ENCODE measurements around the gene FBL.
"Not testable (repeated sequence)": the region's sequence is repeated elsewhere in the genome, so short reads cannot be mapped to it uniquely, and the experiment has no call there.

Gene FBL

DNA sequence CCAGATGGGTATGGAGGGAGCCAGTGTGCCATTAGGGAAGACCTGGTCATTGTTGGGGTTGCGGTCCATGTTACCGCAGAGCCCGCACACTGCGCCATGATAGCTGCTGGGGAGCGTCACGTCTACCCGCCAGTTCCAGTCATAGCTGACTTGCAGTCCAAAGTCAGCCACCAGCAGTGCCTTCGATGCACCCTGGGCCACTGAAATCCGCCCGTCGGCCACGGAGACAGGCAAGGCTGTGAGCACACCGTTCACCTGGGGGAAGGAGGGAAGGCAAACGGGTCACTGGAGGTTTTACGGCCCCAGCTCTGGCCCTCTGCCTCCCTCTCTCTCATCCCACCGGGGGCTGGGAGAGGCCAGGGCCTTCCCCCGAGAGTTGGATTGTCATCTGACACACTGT is 31.8 kb upstream of the FBL start:
- intact Hi-C loops (cut with DNase I): not testable (repeated sequence)
- peak in 2 of 10 donors; percentile 83 for DNase-seq

DNA sequence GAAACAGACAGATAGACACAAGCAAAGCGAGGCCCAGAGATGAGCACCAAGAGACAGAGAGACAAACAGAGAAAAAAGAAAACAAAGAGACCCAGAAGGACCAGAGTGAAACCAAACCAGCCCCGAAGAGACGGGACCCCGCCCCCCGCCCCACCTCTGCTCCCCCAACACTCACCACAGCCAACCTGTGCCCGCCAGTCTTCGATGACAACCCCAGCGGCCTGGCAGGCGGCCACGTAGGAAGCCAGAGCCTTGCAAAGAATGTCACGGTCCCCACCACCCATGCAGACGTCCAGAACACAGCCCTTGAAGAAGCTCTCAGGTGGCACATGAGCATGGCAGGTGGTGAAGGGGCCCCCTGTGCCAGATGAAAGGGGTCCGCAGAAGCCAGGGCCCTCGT is 31.3 kb upstream of the FBL start:
- DNase-seq: peak in 1 of 10 donors; percentile 79
- intact Hi-C loops (cut with DNase I): not testable (repeated sequence)

DNA sequence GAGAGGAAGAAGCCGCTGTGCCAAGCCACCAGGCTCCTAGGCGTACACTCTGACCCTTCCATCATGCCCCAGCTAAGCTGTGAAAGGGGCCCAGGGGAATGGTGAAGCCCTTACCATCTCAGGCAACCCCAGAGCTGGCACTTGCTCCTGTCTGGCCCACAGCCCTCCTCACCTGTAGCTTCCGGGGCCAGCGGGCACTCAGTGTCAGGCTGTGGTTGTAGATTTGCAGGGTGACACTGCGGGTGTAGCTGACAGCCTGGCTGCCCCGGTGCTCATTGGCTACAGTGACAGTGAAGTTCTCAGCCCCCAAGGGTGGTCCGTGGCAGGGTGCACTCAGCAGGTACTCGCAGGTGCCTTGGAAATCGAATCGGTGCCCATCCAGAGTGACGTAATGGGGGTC is 30.3 kb upstream of the FBL start:
- DNase-seq; intact Hi-C loops (cut with DNase I): not testable (repeated sequence)

DNA sequence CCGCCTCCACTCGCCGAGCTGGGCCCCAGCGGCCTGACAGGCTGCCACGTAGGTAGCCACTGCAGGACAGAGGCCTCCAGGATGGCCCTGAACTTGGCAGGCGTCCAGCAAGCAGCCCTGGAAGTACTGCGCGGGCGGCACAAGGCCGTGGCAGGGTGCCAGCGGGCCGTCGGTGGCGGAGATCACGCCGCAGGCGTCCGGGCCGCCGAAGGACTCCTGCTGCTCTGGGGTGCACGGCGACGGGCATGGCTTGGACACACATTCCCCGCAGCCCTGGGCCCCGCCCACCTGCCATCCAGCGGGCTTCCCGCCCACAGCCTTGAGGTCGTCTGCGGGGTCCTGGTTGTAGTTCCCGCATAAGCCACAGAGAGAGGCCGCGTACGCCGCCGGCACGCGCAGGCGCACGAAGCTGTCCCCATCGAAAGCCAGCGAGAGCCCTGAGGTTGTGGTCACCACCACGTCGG is 29.3 kb upstream of the FBL start:
- peak in 2 of 10 donors; percentile 73 to 85 for DNase-seq
- intact Hi-C loops (cut with DNase I): not testable (repeated sequence)

DNA sequence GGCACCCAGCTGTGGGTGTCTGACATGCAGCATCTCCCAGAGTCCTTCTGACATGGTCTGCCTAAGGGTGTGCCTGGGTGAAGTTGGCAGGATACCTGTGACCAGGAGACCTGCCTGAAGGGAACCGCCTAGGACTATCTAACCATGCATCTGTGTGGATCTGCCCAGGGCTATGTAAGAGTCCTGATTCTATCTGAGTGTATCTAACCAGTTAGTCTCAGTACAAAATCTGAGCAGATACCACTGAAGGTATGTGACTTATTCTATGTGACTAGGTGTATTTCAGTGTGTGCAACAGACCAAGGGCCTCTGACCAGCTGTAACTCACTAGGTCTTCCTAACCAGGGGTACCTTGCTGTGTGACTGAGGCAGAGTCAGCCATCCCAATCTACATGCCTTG is 28.2 kb upstream of the FBL start:
- DNase-seq: peak in 1 of 10 donors; percentile 24
- intact Hi-C loops (cut with DNase I): no loop called here

DNA sequence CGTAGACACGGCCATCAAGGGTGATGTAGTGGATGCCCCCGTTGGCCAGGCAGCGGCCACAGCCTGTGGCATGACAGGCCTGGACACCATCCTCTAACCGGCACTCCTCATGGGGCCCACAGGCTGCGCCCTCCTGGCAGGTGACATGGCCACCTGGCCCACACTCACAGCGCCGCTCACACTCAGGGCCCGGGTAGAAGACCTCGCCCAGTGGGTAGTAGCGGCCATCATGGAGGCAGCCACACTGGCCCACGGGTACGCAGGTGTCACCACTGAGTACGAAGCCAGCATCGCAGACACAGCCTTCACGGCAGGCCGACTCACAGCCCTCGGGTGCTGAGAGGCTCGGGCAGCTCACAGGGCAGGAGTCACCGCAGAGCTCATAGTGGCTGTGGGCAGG is 27.2 kb upstream of the FBL start:
- intact Hi-C loops (cut with DNase I): no loop called here
- DNase-seq: peak in 2 of 10 donors; percentile 81 to 84

DNA sequence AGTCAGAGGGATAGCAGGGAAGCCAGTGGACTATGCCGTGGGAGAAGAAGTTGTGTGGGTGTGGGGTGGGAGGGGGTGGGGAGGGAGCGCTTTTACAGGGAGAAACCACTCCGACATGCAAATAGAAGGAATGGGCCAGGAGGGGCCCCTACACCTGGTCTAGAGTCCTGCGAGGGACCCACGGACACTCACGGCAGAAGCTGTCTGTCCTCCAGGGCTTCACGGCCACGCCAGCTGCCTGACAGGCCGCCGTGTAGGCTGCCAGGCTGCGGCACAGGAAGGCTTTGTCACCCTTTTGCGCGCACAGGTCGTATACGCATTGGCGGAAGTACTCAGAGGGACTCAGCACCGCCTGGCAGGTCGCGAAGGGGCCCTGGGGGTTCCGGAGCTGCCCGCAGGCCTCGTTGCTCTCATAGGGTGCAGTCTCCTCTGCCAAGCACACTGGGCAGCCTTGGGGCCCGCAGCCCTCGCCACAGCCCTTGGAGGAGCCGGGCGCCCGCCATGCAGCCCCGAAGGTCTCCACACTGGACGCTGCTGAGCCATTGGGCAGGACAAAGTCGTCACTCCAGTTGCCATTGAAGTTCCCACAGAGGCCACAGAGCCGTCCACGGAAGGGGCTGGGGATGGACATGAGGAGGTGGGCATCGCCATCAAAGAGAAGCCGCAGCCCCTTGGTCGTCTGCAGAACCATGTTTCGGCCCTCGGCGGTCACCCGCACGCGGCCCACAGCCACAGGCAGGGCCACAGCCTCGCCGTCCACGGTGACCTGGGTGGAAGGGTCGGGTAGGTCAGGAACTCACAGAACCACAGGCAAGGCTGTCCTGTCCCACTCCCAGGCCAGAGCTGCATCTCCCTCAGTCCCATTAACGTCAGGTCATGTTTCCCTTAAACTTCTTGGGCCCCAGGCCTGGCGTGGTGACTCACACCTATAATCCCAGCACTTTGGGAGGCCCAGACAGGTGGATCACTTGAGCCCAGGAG is 26.0 kb upstream of the FBL start:
- peak in 1 of 10 donors; percentile 59 for DNase-seq
- intact Hi-C loops (cut with DNase I): no loop called here

DNA sequence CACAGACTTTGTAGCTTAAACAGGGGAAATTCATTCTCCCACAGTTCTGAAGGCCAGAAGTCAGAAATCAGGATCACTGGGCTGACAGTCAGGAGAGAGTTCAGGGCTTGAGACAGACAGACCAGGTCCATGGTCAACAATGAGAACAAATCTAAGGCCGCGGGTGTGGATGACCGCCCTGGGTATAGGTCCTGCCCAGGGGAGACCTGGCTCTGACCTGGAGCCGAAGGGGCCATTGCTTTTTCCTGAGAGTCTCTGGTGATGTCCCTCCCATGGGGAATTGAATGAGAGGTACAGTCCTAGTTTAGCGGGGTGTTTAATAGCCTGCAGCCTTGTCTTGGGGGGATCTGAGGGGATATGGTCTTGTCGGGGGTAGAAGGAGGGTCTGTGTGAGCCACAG is 25.2 kb upstream of the FBL start:
- no peak for DNase-seq
- intact Hi-C loops (cut with DNase I): no loop called here

DNA sequence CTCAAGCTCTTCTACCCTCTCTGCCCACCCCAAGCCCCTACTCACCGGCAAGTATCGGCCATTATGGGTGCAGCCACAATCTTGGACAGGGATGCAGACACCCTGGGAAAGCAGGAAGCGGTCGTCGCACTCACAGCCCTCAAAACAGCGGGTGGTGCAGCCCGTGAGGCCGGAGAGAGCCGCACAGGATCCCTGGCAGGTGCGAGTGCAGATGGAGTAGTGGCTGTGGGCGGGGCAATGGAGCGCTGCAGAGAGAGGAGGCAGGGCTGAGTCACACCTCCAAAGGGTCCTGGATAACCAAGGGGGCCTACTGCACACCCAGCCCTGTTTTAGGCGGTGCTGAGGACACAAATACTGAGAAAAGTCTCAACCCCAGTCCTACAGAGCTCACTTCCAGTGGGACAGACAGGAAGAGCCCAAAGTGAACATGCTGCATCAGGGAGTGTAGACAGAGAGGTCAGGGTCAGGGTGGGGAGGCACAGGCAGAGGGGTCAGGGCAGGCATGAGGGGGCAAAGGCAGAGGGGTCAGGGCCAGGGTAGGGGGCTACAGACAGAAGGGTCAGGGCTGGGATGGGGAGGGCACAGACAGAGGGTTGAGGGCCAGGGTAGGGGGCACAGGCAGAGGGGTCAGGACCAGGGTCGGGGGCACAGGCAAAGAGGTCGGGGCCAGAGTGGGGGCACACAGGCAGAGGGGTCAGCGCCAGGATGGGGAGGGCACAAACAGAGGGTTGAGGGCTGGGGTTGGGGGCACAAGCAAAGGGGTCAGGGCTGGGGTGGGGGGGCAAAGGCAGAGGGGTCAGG is 24.2 kb upstream of the FBL start:
- peak in 1 of 10 donors; percentile 55 for DNase-seq
- intact Hi-C loops (cut with DNase I): no loop called here

DNA sequence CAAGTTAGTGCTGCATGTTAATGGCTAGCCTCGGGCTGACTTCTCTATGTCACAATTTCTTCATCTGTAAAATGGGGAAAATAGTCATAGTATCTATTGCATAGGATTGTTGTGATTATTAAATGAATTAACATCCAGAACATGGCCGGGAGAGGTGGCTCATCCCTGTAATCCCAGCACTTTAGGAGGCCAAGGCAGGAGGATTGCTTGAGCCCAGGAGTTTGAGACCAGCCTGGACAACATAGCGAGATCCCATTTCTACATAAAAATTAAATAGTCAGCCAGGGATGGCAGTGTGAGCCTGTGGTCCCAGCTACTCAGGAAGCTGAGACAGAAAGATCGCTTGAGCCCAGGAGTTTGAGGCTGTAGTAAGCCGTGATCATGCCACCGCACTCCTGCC is 21.8 kb upstream of the FBL start:
- DNase-seq: no peak

DNA sequence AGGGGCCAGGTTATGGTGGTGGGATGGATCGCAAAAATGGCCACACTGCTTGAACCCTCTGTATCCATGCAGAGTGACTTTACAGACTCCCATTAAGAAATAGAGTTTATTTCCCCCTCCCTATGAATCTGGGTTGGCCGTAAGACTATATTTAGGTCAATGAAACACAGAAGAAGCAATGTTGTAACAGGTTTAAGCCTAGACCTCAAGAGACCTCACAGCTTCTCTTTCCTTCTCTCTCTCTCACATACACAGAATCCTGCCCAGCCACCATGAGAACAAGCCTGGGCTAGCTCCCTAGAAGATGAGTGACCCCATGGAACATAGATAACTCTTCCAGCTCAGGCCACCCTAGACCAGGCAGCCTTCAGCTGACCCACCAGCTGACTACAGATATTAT is 21.0 kb upstream of the FBL start:
- intact Hi-C loops (cut with DNase I): no loop called here
- no peak for DNase-seq

More for the DNA sequence above, 21.8 kb upstream of the FBL start:
- intact Hi-C loops (cut with DNase I): no loop called here

DNA sequence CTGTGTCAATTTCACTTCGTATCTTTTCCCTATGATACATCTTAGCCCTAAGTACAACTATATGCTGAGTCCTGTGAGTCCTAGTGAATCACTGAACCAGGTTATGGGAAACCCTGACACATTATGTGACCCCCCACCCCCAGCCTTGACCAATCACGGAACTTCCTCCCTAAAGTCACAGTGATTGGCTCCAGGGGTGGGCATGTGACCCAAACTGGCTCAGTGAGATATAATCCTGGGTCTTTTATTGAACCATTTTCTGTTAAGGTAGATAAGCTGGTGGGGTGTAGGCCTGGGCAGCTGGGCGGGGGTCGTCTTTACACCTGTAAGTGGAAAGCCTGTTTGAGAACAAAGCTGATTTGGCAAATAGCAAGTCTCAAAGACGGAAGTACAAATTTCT is 19.8 kb upstream of the FBL start:
- DNase-seq: no peak
- intact Hi-C loops (cut with DNase I): no loop called here

DNA sequence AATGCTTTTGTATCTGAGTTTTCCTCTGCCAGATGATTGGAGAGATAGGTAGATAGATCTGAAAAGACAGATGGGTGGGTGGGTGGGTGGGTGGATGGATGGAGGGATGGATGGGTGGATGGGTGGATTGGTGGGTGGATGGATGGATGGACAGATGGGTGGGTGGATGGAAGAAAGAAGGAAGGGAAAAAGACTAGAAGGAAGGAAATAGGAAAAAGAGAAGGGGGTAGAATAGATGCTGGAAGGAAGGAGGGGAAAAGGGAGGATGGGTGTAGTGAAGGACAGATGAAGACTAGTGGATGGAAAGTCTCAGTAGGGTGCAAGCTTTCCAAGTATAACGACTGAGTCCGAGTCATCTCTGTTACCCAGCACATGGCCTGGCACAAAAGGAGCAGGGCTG is 19.0 kb upstream of the FBL start:
- no peak for DNase-seq
- intact Hi-C loops (cut with DNase I): no loop called here

DNA sequence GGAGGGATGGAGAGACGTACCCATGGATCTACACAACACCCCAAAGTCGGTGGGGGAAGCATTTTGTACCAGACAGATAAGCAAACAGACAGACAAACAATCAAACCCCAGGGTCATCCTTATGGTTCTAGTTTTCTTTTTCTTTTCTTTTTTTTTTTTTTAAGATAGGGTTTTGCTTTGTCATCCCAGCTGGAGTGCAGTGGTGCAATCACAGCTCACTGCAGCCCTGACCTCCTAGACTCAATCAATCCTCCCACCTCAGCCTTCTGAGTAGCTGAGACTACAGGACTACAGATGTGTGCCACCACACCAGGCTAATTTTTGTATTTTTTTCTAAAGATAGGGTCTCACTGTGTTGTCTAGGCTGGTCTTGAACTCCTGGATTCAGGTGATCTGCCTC is 17.9 kb upstream of the FBL start:
- intact Hi-C loops (cut with DNase I): no loop called here
- DNase-seq: no peak

DNA sequence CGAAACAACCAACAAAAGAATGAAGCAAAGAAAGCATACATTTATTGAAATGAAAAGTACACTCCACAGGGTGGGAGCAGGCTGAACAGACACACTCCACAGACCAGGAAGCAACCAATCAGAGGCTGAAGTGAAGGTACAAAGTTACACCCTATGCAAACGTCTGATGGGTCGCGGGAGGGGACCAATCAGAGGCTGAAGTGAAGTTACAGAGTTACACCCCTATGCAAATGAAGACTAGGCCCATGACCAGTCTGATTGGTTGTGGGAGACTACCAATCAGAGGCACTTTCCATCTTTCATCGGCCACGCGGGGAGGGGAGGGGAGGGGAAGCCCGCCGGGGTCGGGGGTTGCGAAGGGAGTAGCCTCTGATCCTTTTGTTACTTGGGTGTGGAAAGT is 12.4 kb upstream of the FBL start:
- intact Hi-C loops (cut with DNase I): no loop called here
- peak in 2 of 10 donors; percentile 8 to 32 for DNase-seq

DNA sequence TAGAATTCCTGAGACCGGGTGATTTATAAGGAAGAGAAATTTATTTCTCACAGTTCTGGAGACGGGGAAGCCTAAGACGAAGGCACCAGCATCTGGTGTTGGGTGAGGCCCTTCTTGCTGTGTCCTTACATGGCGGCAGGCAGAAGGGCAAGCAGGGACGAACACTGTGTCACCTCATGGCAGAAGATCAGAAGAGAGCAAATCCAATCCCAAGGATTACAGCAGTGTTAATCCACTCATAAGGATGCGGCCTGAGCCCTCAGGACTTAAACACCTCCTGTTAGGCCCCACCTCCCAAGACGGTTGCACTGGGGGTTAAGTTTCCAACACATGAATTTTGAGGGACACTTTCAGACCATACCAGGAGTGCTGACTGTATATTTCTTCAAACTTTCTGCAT is 6.7 kb upstream of the FBL start:
- DNase-seq: peak in 1 of 10 donors; percentile 9
- intact Hi-C loops (cut with DNase I): no loop called here

DNA sequence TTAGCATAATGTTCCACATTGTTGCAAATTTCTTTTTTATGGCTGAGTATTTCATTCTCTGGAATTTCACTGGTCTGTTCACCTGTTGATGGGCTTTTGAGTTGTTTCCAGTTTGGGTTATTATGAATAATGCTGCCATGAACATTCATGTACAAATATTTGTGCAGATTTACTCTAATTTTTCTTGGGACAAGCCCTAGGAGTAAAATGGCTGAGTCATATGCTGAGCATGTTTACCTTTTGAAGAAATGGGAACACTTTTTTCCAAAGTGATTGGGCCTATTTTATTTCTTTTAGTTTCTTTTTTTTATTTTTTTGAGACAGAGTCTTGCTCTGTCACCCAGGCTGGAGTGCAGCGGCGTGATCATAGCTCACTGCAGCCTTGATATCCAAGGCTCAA is 4.7 kb upstream of the FBL start:
- peak in 1 of 10 donors; percentile 58 for DNase-seq
- intact Hi-C loops (cut with DNase I): no loop called here

DNA sequence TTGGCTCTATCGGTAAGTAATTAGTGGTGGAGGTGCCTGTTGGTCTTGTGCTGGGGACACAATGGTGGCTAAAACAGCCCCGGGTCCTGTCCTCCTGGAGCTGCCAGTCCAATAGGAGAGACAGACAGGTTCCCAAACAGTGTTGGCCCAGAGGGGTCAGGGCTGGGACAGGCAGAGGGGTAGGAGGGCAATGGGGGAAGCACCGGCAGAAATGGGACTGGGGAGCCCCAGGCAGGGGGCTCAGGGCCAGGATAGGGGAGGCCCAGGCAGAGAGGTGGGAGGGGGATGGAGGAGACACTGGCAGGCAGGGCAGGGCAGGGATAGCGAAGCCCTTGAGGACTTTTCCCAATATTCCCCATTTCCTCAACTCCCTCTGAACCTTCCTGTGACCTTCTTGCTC is 2.2 kb upstream of the FBL start:
- intact Hi-C loops (cut with DNase I): loop anchor here (5.0 to 10.0 kb wide), 2 partner anchors 304 to 374 kb away; partner anchors contain the start of gene EID2

DNA sequence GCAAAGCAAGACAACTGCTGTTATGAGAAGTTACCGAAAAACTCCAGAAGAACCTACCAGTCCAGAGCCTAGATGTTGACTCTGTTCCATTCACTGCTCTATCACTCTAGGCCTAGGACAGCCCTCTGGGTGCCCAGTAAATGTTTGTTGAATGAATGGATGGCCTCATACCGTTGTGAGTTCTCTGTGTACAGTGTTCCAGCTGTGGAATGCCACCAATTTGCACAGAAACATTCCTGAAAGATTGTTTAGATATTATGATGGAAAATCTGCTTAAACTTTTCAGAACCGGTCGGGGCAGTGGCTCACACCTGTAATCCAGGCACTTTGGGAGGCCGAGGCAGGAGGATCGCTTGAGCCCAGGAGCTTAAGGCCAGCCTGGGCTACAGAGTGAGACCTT is 1.3 kb upstream of the FBL start:
- intact Hi-C loops (cut with DNase I): loop anchor here (2.0 to 10.0 kb wide), 3 partner anchors 123 to 375 kb away; partner anchors contain the start of genes EID2 and PSMC4
- DNase-seq: peak in 1 of 10 donors; percentile 24

More for the DNA sequence above, 2.2 kb upstream of the FBL start:
- DNase-seq: peak in 1 of 10 donors; percentile 50

DNA sequence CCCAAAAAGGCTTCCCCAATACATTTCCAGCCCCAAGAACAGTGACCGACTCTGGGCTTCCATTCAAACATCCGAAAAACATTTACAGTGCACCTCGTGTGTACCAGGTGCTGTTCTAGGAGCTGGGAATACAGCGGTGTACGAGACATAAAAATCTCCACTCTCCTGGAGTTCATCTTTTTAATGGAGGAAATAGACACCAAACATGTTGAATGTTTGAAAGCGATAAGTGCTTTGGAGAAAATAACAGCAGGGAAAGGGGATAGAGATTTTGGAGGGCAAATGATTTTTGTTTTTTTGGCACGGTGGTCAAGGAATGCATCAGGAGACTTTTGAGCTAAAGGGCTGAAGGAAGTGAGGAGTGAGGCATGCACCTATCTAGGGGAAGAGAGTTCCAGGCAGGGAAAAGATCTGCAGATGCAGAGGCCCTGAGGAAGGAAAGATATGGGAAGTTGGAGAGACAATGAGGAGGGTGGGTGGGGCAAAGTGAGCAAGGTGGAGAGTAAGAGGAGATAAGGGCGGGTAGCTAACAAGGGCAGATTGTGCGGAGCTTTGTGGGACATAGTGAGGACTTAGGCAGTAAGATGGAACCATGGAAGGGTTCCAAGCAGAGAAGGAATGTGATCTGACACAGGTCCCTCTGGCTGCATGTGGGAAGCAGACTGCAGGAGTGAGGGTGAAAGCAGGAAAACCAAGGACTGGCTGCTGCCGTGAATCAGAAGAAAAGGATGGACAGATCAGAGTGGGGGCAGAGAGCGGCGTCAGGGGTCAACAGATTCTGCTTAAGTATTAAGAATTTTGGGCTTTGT is 703 bp upstream of the FBL start:
- intact Hi-C loops (cut with DNase I): loop anchor here (2.0 to 10.0 kb wide), 3 partner anchors 124 to 375 kb away; partner anchors contain the start of genes EID2 and PSMC4
- DNase-seq: peak in 1 of 10 donors; percentile 30

All from posterior cingulate gyrus (tissue), 11 donors.